Adrenal gland (tissue), 12 donors: ENCODE data around the gene MAGI1. TPM values are rescaled to one million over a fixed set of nuclear protein-coding genes. Genes with fewer than 3 reads are reported as not detected.

ENCODE experiments used
- DNase-seq, 7 donors: peaks; one replicate each; pipeline ENCODE4 v3.0.0-alpha.2; 2019 to 2020
- H3K27ac ChIP-seq, 5 donors: fragments of 200-600 bp; sonication (generic) in 4 of 5; 1 replicate in 3 of 5; 2 replicates in 2 of 5; pipeline versions ENCODE4 v1.5.1 to v1.8.0; 2016 to 2020; ENCODE audit warnings: mild to moderate bottlenecking in 1 of 5
- H3K27me3 ChIP-seq: fragments of 200-600 bp; 2 replicates; pipeline ENCODE4 v1.8.0; 2021
- H3K36me3 ChIP-seq, 2 donors: fragments of 200-600 bp; replicated peaks in 1 of 2; 1 replicate in 1 of 2; 2 replicates in 1 of 2; pipeline versions ENCODE4 v1.5.1 to v1.8.0; 2018 to 2022
- H3K4me1 ChIP-seq, 2 donors: fragments of 200-600 bp; replicated peaks in 1 of 2; 1 replicate in 1 of 2; 2 replicates in 1 of 2; pipeline versions ENCODE4 v1.5.1 to v1.8.0; 2018 to 2021
- H3K4me3 ChIP-seq, 4 donors: fragments of 200-600 bp; sonication (generic) in 3 of 4; one replicate each; pipeline ENCODE4 v1.5.1; 2016 to 2018
- H3K9me3 ChIP-seq, 3 donors: fragments of 200-600 bp; sonication (generic) in 1 of 3; replicated peaks in 1 of 3; 1 replicate in 2 of 3; 2 replicates in 1 of 3; pipeline versions ENCODE4 v1.5.1 to v1.8.0; 2016 to 2021
- POLR2A ChIP-seq, 2 donors: fragments of 450-650 bp; IDR thresholded peaks; one replicate each; pipeline ENCODE4 v1.6.1; 2017; ENCODE audit warnings: antibody characterized with exemption in 2 of 2, mild to moderate bottlenecking in 2 of 2, moderate library complexity in 1 of 2
- WGBS, 4 donors: extraction: QIAGEN DNeasy Blood & Tissue Kit in 2 of 4; methylation state at CpG; one replicate each; pipeline versions ENCODE4 v1.1.5 to v1.1.7; 2013 to 2017; 5-methylcytosine and 5-hydroxymethylcytosine counted together
- intact Hi-C, 2 donors: fragments of 100-400 bp; cut with DNase I; formaldehyde crosslinking; loops; one replicate each; pipeline versions ENCODE4 v1.14.1 to v1.15.0; 2022 to 2023
- polyA plus RNA-seq, 3 donors: library from polyadenylated mRNA; stranded (reverse); fragments of 200-250 nt in 2 of 3; fragments of 350-450 nt in 1 of 3; fragmentation: Illumina TruSeq in 1 of 3; extraction: RNeasy Lipid Tissue Mini Kit (QIAGEN cat#74804) in 1 of 3; gene quantifications; one replicate each; pipeline ENCODE4 v1.2.3, GENCODE V29; 2013 to 2014
- total RNA-seq, 9 donors: library from RNA; depleted of rRNA in 4 of 9; stranded (reverse); fragments of >200 nt in 4 of 9; fragments of 120-200 nt in 1 of 9; fragmentation: NEBNext Ultra II Directional in 1 of 9; extraction: Animal tissue kit (Norgen Biotek cat#: 25700) in 1 of 9; gene quantifications; one replicate each; pipeline versions ENCODE4 v1.1.0 to v1.2.4, GENCODE V29; 2013 to 2023
- TF ChIP-seq, protein P1 (sequence below), 6 experiments: fragments of 450-650 bp in 4 of 6; fragments of 200-600 bp in 2 of 6; sonication (generic) in 1 of 6; IDR thresholded peaks; 1 replicate in 5 of 6; 2 replicates in 1 of 6; pipeline versions ENCODE4 v1.5.1 to v1.8.0; 2016 to 2021; ENCODE audit warnings: antibody characterized with exemption in 6 of 6, mild to moderate bottlenecking in 2 of 6, moderate library complexity in 1 of 6
- donor health status: healthy with polysubstance abuse.
- donor health status: Bipolar disorder and iron deficiency.
- donor health status: DM: yes; HTN: yes; CAD: no.
- donor health status: DM: no; HTN: no; CAD: no.
- donor health status: DM: no; HTN: no; CAD: no.
- donor health status: DM: yes; HTN: yes; CAD: no.

Gene MAGI1
- total and polyA plus RNA-seq, 12 donors, result 4.8 to 31.6 (median 18.5) TPM

DNA sequence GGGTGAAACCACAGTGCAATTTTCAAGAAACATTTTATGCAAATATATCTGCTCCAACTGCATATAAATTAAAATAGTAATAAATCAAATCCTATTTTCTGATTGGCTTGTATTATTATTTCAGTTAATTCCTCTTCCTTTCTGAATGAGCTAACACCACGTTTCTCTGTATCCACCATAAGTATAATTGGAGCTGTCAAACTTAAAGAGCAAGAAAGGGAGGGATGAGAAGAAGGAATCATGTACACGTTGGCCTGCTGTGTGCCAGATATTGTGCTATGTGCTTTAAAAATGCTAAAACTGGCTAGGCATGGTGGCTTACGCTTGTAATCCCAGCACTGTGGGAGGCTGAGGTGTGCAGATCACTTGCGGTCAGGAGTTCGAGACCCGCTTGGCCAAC lies 180.0 kb downstream of the MAGI1 start:
- no peaks in the 10 kb centered on the region for H3K9me3 ChIP-seq
- no peaks in the 10 kb centered on the region for H3K36me3 ChIP-seq
- no peaks in the 10 kb centered on the region for H3K27me3 ChIP-seq
- 94 to 95% (median 95%) methylated on average over 6 of the region's 6 CpGs for WGBS, 4 donors
- peaks cover 7 to 13% of the 10 kb centered on the region in 2 donors for H3K4me1 ChIP-seq
- intact Hi-C loops, result no loop called here
- no peak overlapping the region for H3K4me3 ChIP-seq
- H3K27ac ChIP-seq, result no peak overlapping the region
- TF ChIP-seq, protein P1, sequence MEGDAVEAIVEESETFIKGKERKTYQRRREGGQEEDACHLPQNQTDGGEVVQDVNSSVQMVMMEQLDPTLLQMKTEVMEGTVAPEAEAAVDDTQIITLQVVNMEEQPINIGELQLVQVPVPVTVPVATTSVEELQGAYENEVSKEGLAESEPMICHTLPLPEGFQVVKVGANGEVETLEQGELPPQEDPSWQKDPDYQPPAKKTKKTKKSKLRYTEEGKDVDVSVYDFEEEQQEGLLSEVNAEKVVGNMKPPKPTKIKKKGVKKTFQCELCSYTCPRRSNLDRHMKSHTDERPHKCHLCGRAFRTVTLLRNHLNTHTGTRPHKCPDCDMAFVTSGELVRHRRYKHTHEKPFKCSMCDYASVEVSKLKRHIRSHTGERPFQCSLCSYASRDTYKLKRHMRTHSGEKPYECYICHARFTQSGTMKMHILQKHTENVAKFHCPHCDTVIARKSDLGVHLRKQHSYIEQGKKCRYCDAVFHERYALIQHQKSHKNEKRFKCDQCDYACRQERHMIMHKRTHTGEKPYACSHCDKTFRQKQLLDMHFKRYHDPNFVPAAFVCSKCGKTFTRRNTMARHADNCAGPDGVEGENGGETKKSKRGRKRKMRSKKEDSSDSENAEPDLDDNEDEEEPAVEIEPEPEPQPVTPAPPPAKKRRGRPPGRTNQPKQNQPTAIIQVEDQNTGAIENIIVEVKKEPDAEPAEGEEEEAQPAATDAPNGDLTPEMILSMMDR (IDR thresholded peaks at IDR 0.05), result no peak
- TF ChIP-seq POLR2A (IDR thresholded peaks at IDR 0.05), result no peak
- DNase-seq, result no peak

DNA sequence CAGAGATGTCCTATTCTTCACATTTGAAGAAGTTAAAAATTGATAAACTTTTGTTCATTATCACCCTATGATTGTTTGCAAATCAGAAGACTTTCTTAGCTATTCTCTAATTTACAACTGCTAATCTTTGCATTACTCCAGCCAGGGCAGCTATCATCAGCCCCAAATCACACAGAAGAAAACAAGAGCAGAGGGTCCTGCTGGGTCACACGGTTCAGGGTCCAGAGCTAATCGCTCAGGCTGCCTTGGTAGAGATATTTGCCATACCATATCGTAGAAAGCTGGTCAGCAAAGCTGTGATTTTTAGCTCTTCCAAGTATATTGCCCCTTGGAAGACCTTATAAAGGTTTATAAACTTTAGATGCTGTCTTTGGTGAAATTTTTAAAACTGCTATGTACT lies 181.4 kb downstream of the MAGI1 start:
- no peak for DNase-seq
- peak overlapping the region in 1 of 5 donors; percentile 17 for H3K27ac ChIP-seq
- intact Hi-C loops, result no loop called here
- peaks cover 7 to 13% of the 10 kb centered on the region in 2 donors for H3K4me1 ChIP-seq
- no peaks in the 10 kb centered on the region for H3K27me3 ChIP-seq
- H3K4me3 ChIP-seq, result no peak overlapping the region
- 56 to 80% (median 75%) methylated on average over 3 of the region's 3 CpGs for WGBS, 4 donors
- H3K36me3 ChIP-seq, result no peaks in the 10 kb centered on the region
- H3K9me3 ChIP-seq, result no peaks in the 10 kb centered on the region
- TF ChIP-seq, protein P1 (IDR thresholded peaks at IDR 0.05), result no peak
- TF ChIP-seq POLR2A (IDR thresholded peaks at IDR 0.05), result no peak

DNA sequence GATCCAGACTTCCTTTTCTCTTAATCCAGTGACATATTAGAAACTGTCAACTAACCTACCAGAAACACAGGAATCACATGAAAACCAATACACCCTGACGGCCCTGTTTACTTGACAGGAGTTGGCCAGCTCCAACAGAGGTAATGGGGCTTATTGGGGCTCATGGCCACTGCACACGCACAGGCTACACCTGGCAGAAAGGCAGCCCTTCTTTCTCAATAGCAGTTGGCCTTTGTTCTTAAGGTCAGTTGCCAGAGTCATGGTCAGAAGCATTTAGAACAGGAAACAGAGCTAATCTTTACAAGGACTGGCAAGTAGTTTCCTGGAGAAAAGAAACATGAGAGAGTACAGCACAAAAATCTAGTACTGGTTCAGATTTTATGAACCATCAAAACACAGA lies 181.8 kb downstream of the MAGI1 start:
- no peaks in the 10 kb centered on the region for H3K9me3 ChIP-seq
- WGBS, 4 donors, result 34 to 46% (median 37%) methylated on average over 2 of the region's 2 CpGs
- DNase-seq, result peak in 4 of 7 donors; percentile 15 to 38 (median 24)
- TF ChIP-seq, protein P1 (IDR thresholded peaks at IDR 0.05), result no peak
- TF ChIP-seq POLR2A (IDR thresholded peaks at IDR 0.05), result no peak
- no peak overlapping the region for H3K4me3 ChIP-seq
- no peaks in the 10 kb centered on the region for H3K36me3 ChIP-seq
- no peaks in the 10 kb centered on the region for H3K27me3 ChIP-seq
- H3K27ac ChIP-seq, result peak overlapping the region in 1 of 5 donors; percentile 17
- H3K4me1 ChIP-seq, result peaks cover 7 to 13% of the 10 kb centered on the region in 2 donors
- intact Hi-C loops, result no loop called here

DNA sequence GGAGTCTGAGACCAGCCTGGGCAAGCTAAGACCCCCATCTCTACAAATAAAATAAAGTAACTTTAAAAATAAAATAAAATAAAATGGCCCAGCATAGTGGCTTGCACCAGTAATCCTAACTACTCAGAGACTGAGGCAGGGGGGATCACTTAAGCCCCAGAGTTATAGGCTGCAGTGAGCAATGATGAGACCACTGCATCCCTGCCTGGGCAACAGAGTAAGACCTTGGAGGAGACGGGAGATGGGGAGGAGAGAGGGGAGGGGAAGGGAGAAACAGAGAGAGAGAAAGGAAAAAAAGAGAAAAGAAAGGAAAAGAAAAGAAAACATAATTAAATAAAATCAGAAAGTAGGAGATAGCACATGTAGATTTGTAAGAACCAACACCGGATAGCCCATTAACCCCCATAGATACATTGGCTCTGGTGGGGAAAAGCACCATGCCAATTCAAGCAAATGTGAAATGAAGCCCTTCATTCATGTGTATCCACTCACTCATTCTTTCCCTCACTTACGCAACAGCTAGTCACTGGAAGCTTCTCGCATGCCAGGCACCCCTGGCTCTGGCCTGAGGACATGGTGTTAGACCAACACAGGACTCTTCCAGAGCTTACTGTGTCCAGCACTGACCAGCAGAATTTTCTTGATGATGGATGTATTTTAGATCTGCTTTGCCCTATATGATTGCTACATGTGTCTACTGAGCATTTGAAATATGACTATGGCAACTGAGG lies 183.2 kb downstream of the MAGI1 start:
- no peaks in the 10 kb centered on the region for H3K27me3 ChIP-seq
- H3K36me3 ChIP-seq, result no peaks in the 10 kb centered on the region
- TF ChIP-seq, protein P1 (IDR thresholded peaks at IDR 0.05), result no peak
- TF ChIP-seq POLR2A (IDR thresholded peaks at IDR 0.05), result no peak
- DNase-seq, result no peak
- H3K9me3 ChIP-seq, result no peaks in the 10 kb centered on the region
- H3K4me1 ChIP-seq, result peaks cover 7 to 13% of the 10 kb centered on the region in 2 donors
- intact Hi-C loops, result no loop called here
- 78 to 83% (median 82%) methylated on average over 4 of the region's 4 CpGs for WGBS, 4 donors
- no peak overlapping the region for H3K27ac ChIP-seq
- H3K4me3 ChIP-seq, result no peak overlapping the region
